Endothelial cell of umbilical vein (primary cell): ENCODE measurements around the gene SYT14. TPM values are rescaled to one million over a fixed set of nuclear protein-coding genes. Genes with fewer than 3 reads are reported as not detected.

ENCODE experiments used
- BruUV-seq: library from RNA; stranded (reverse); fragments of 400-500 nt; replicated peaks from 2 replicates; lab custom pipeline; 2021; lab: Mats Ljungman, UMichigan
- CTCF ChIA-PET: fragments of 300-600, 350-600 bp; sonication (Branson Sonifier 250); formaldehyde crosslinking; loops from one replicate; lab custom pipeline; 2021; ENCODE audit warnings: antibody characterized with exemption, inconsistent platforms; lab: Charles Lee
- POLR2A ChIA-PET: fragments of 300-600, 350-600 bp; sonication (Branson Sonifier 250); formaldehyde crosslinking; loops from one replicate; lab custom pipeline; 2021; ENCODE audit warnings: antibody characterized with exemption, inconsistent platforms; lab: Charles Lee
- DNase-seq: peaks from one replicate; pipeline ENCODE4 v3.0.0-alpha.2; 2011; ENCODE audit warnings: low read depth, low spot score
- FAIRE-seq: peaks from 2 replicates; lab custom pipeline; 2011; peaks lifted over from hg19 to GRCh38; lab: Jason Lieb, UNC
- H2AFZ ChIP-seq: 2 replicates; pipeline ENCODE4 v1.6.0; 2012; ENCODE audit warnings: low read depth, low read length, control low read depth, inconsistent platforms
- H3K27ac ChIP-seq: 2 replicates; pipeline ENCODE4 v1.5.1; 2011; ENCODE audit warnings: low read depth, mild to moderate bottlenecking, control low read depth, low read length, moderate library complexity; ENCODE audit not compliant: insufficient read depth
- H3K27me3 ChIP-seq, 2 experiments: 2 replicates each; pipeline versions ENCODE4 v1.6.0 to v1.6.1; 2011; ENCODE audit warnings: low read length in 2 of 2, mixed read lengths in 1 of 2; ENCODE audit not compliant: control insufficient read depth in 2 of 2, insufficient read depth in 2 of 2
- H3K36me3 ChIP-seq, 2 experiments: 2 replicates in 1 of 2; 3 replicates in 1 of 2; pipeline ENCODE4 v1.5.1; 2011; ENCODE audit warnings: low read length in 2 of 2, mild to moderate bottlenecking in 1 of 2, moderate library complexity in 1 of 2; ENCODE audit not compliant: control insufficient read depth in 2 of 2, insufficient read depth in 2 of 2; ENCODE audit errors: extremely low read depth in 1 of 2
- H3K4me1 ChIP-seq: 3 replicates; pipeline ENCODE4 v1.5.1; 2011; ENCODE audit warnings: mild to moderate bottlenecking, low read length; ENCODE audit not compliant: control insufficient read depth, insufficient read depth; ENCODE audit errors: extremely low read depth
- H3K4me2 ChIP-seq: 2 replicates; pipeline ENCODE4 v1.6.1; 2011; ENCODE audit warnings: low read length, control low read depth, mixed read lengths; ENCODE audit not compliant: insufficient read depth
- H3K4me3 ChIP-seq, 3 experiments: fragments of 200-600 bp in 1 of 3; sonication (generic), shearing (Covaris generic) in 1 of 3; replicated peaks in 1 of 3; 2 replicates each; pipeline ENCODE4 v1.5.1; 2011 to 2016; ENCODE audit warnings: control low read depth in 3 of 3, low read length in 3 of 3, mild to moderate bottlenecking in 2 of 3, inconsistent platforms in 1 of 3, low read depth in 1 of 3, moderate library complexity in 1 of 3; ENCODE audit not compliant: insufficient read depth in 1 of 3
- H3K79me2 ChIP-seq: 2 replicates; pipeline ENCODE4 v1.6.0; 2012; ENCODE audit warnings: low read length, inconsistent platforms; ENCODE audit not compliant: control insufficient read depth, insufficient read depth
- H3K9ac ChIP-seq: replicated peaks from 2 replicates; pipeline ENCODE3; 2011; ENCODE audit warnings: low read length, control low read depth; ENCODE audit not compliant: insufficient read depth; ENCODE audit errors: extremely low read depth
- H3K9me1 ChIP-seq: replicated peaks from 3 replicates; pipeline ENCODE4 v1.6.0; 2011; ENCODE audit warnings: mild to moderate bottlenecking, low read length; ENCODE audit not compliant: control insufficient read depth, insufficient read depth; ENCODE audit errors: extremely low read depth
- H3K9me3 ChIP-seq: replicated peaks from 2 replicates; pipeline ENCODE4 v1.5.1; 2012; ENCODE audit warnings: low read length, inconsistent platforms; ENCODE audit not compliant: control insufficient read depth, insufficient read depth
- H4K20me1 ChIP-seq: replicated peaks from 2 replicates; pipeline ENCODE3; 2011; ENCODE audit warnings: mild to moderate bottlenecking, low read length; ENCODE audit not compliant: control insufficient read depth, insufficient read depth; ENCODE audit errors: extremely low read depth
- CTCF ChIP-seq, 2 donors: IDR thresholded peaks; 1 replicate in 1 of 2; 2 replicates in 1 of 2; pipeline ENCODE4 v1.5.1; 2011; ENCODE audit warnings: low read length in 2 of 2, mild to moderate bottlenecking in 2 of 2, moderate library complexity in 2 of 2, control low read depth in 1 of 2, inconsistent platforms in 1 of 2, low read depth in 1 of 2; ENCODE audit not compliant: insufficient read depth in 1 of 2; ENCODE audit errors: extremely low read depth in 1 of 2
- EZH2 ChIP-seq: IDR thresholded peaks from 2 replicates; pipeline ENCODE4 v1.6.1; 2012; ENCODE audit warnings: borderline replicate concordance, low read depth, mild to moderate bottlenecking, moderate library complexity, low read length, inconsistent platforms; ENCODE audit not compliant: severe bottlenecking
- FOS ChIP-seq: IDR thresholded peaks from 2 replicates; pipeline ENCODE4 v1.6.1; 2011; ENCODE audit warnings: mild to moderate bottlenecking, low read length, moderate library complexity, borderline replicate concordance; ENCODE audit not compliant: insufficient read depth
- GATA2 ChIP-seq: IDR thresholded peaks from 2 replicates; pipeline ENCODE4 v1.7.0; 2011; ENCODE audit warnings: low read depth, mild to moderate bottlenecking, moderate library complexity, mixed read lengths, low read length; ENCODE audit not compliant: insufficient read length, insufficient read depth
- JUN ChIP-seq: IDR thresholded peaks from 2 replicates; pipeline ENCODE4 v1.6.1; 2011; ENCODE audit warnings: borderline replicate concordance, low read depth; ENCODE audit not compliant: insufficient read length, insufficient read depth
- MAX ChIP-seq: IDR thresholded peaks from 2 replicates; pipeline ENCODE4 v1.6.1; 2011; ENCODE audit not compliant: insufficient read depth, insufficient read length
- MYC ChIP-seq: IDR thresholded peaks from one replicate; pipeline ENCODE4 v1.6.1; 2011; ENCODE audit warnings: mild to moderate bottlenecking, low read depth, low read length
- POLR2A ChIP-seq: IDR thresholded peaks from 2 replicates; pipeline ENCODE4 v1.6.1; 2012; ENCODE audit warnings: low read depth, mild to moderate bottlenecking, control low read depth, low read length
- POLR2AphosphoS5 ChIP-seq: IDR thresholded peaks from 2 replicates; pipeline ENCODE4 v1.6.1; 2012; ENCODE audit warnings: low read depth, mild to moderate bottlenecking, control low read depth, low read length, moderate library complexity; ENCODE audit not compliant: insufficient read depth
- dilution Hi-C: fragments of 300-500 bp; cut with MboI; formaldehyde crosslinking; loops from one replicate; pipeline ENCODE4 v1.15.0; 2019; ENCODE audit warnings: low sequenced_read_pairs; ENCODE audit not compliant: extremely low pct_ligation_motif_present
- intact Hi-C: fragments of 100-400 bp; cut with micrococcal nuclease; formaldehyde crosslinking; loops from one replicate; pipeline ENCODE4 v1.10.0; 2022
- polyA plus RNA-seq, 4 experiments: library from polyadenylated mRNA; depleted of rRNA in 3 of 4; stranded (reverse) in 3 of 4; unstranded in 1 of 4; fragments of >200 nt; gene quantifications; 2 replicates each; pipeline versions ENCODE4 v1.2.1 to v1.2.3, GENCODE V29; 2011 to 2012; ENCODE audit warnings: missing spikeins in 1 of 4
- total RNA-seq: library from RNA; stranded (reverse); gene quantifications from 2 replicates; pipeline ENCODE4 v1.2.3, GENCODE V29; 2021

The SYT14 gene
- total and polyA plus RNA-seq, 2 donors (not counting 3 experiments of a cell fraction or from before 2014, with no cell fraction given): 0.08 to 0.18 TPM

DNA sequence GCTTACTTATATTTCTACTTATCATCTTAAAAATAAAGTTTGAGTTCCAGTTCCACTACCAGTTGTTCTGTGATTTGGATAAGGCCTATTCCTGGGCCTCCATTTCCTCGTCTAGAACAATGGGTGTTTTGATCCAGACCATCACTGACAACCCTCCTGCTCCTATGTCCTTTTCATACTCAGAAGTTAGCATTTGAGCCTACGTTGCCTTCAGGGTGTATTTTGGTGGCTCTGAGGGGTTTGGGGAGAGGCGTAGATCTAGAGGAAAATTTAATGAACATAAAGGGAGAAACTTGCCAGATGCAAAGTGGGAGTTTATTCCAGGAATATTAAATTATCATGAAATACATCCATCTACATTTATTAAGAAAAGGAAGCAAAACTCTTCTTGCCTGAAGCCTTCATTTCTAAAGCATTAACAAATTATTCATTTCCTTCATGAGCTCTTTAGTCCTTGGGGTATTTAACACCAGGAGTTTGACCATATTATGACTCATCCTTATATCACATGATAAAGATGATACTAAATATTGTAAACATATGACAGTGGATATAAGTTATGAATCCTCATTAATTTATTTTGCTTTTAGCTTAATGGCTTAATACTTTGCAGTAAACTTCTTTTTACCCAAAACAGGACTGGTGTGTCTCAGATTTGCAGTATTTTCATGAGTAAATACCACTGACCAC lies 47.2 kb upstream of the SYT14 start:
- no peaks in the 10 kb centered on the region for H4K20me1 ChIP-seq
- peaks cover 0 to 1% of the 10 kb centered on the region in 2 experiments for H3K27me3 ChIP-seq
- dilution Hi-C loops: no loop called here
- no peaks in the 10 kb centered on the region for H3K36me3 ChIP-seq
- H3K9ac ChIP-seq: no peak overlapping the region
- intact Hi-C loops: no loop called here
- H3K4me2 ChIP-seq: no peak overlapping the region
- H3K27ac ChIP-seq: no peak overlapping the region
- DNase-seq: peak; percentile 30
- no peak for FAIRE-seq
- TF ChIP-seq GATA2 (no peak), JUN (peak; percentile 39), MYC (no peak), MAX (no peak), POLR2A (no peak), EZH2 (no peak), POLR2AphosphoS5 (no peak), CTCF (IDR thresholded peaks at IDR 0.05; ENCODE audit: extremely low read depth in 1 of 2, insufficient read depth in 1 of 2, low read depth in 1 of 2, low read length in 2 of 2) (no peak), FOS (peak; percentile 72)
- H3K4me1 ChIP-seq: peaks cover 14% of the 10 kb centered on the region
- H3K79me2 ChIP-seq: no peaks in the 10 kb centered on the region
- no peak overlapping the region for H3K4me3 ChIP-seq
- ChIA-PET POLR2A (no interaction called here), CTCF (interaction anchor here (0.9 to 2.3 kb wide), 5 partner anchors 9 to 68 kb away, joined by 3 to 9 read pairs (median 5); no protein-coding TSS in a partner anchor)
- H3K9me1 ChIP-seq: no peaks in the 10 kb centered on the region
- H2AFZ ChIP-seq: no peak overlapping the region
- no TSS peak for BruUV-seq
- no peaks in the 10 kb centered on the region for H3K9me3 ChIP-seq
